SK-N-SH treated with all-trans-retinoic acid at 6 μM for 48 hours (cell line): Measurements from ENCODE around the gene CDC6.

Experiments
- ATAC-seq: fragments of 200-7000 bp; cut with Tn5 transposase; 3 replicates; pipeline ENCODE4 v1.9.1; 2020; ENCODE audit warnings: mild to moderate bottlenecking, moderate library complexity
- ARNTL ChIP-seq: fragments of 450-650 bp; formaldehyde crosslinking; IDR thresholded peaks from 2 replicates; pipeline ENCODE4 v1.5.0; 2020; ENCODE audit warnings: low read depth, mild to moderate bottlenecking, moderate library complexity, borderline replicate concordance
- BACH2 ChIP-seq: fragments of 250-450 bp; sonication (Bioruptor Pico); IDR thresholded peaks from 2 replicates; pipeline ENCODE4 v1.9.0; 2021; ENCODE audit warnings: mild to moderate bottlenecking, borderline replicate concordance
- CSDC2 ChIP-seq: fragments of 250-450 bp; sonication (Bioruptor Pico); IDR thresholded peaks from 2 replicates; pipeline ENCODE4 v1.5.0; 2020; ENCODE audit warnings: mild to moderate bottlenecking, moderate library complexity
- GLIS3 ChIP-seq: fragments of 250-450 bp; sonication (Bioruptor Pico); IDR thresholded peaks from 2 replicates; pipeline ENCODE4 v1.5.0; 2020; ENCODE audit warnings: mild to moderate bottlenecking, moderate library complexity
- ISL1 ChIP-seq: fragments of 250-450 bp; sonication (Bioruptor Pico); IDR thresholded peaks from 2 replicates; pipeline ENCODE4 v2.1.2; 2022; ENCODE audit warnings: mild to moderate bottlenecking, moderate library complexity
- PPARA ChIP-seq: fragments of 250-450 bp; sonication (Bioruptor Pico); IDR thresholded peaks from 2 replicates; pipeline ENCODE4 v1.5.0; 2020; ENCODE audit warnings: mild to moderate bottlenecking, borderline replicate concordance
- SNAI2 ChIP-seq: fragments of 250-450 bp; sonication (Bioruptor Pico); IDR thresholded peaks from 2 replicates; pipeline ENCODE4 v1.5.0; 2020; ENCODE audit warnings: mild to moderate bottlenecking, moderate library complexity
- TOX ChIP-seq: fragments of 250-450 bp; sonication (Bioruptor Pico); IDR thresholded peaks from 2 replicates; pipeline ENCODE4 v1.8.0; 2021; ENCODE audit warnings: mild to moderate bottlenecking, moderate library complexity, borderline replicate concordance
- ZC3H10 ChIP-seq: fragments of 250-450 bp; sonication (Bioruptor Pico); IDR thresholded peaks from 2 replicates; pipeline ENCODE4 v1.5.1; 2021; ENCODE audit warnings: mild to moderate bottlenecking, moderate library complexity
- ZFP30 ChIP-seq: fragments of 450-650 bp; formaldehyde crosslinking; IDR thresholded peaks from 2 replicates; pipeline ENCODE4 v1.5.0; 2022; ENCODE audit warnings: mild to moderate bottlenecking, moderate library complexity
- ZNF565 ChIP-seq: fragments of 450-650 bp; formaldehyde crosslinking; conservative IDR thresholded peaks from 2 replicates; pipeline ENCODE4 v1.5.0; 2020; ENCODE audit warnings: low read depth, mild to moderate bottlenecking, moderate library complexity
- TF ChIP-seq, protein P1 (sequence below): fragments of 250-450 bp; sonication (Bioruptor Pico); IDR thresholded peaks from 2 replicates; pipeline ENCODE4 v1.8.0; 2021; ENCODE audit warnings: low read depth, mild to moderate bottlenecking, moderate library complexity, borderline replicate concordance
- TF ChIP-seq, protein P2 (sequence below): fragments of 250-450 bp; sonication (Bioruptor Pico); IDR thresholded peaks from 2 replicates; pipeline ENCODE4 v1.5.1; 2020; ENCODE audit warnings: low read depth, mild to moderate bottlenecking, moderate library complexity
- TF ChIP-seq, protein P3 (sequence below): fragments of 250-450 bp; sonication (Bioruptor Pico); IDR thresholded peaks from 2 replicates; pipeline ENCODE4 v1.5.1; 2021; ENCODE audit warnings: mild to moderate bottlenecking, moderate library complexity
- TF ChIP-seq, protein P4 (sequence below): fragments of 250-450 bp; sonication (Bioruptor Pico); IDR thresholded peaks from 2 replicates; pipeline ENCODE4 v1.5.0; 2020; ENCODE audit warnings: mild to moderate bottlenecking, moderate library complexity
- TF ChIP-seq, protein P5 (sequence below): fragments of 250-450 bp; sonication (Bioruptor Pico); IDR thresholded peaks from 2 replicates; pipeline ENCODE4 v1.8.0; 2020; ENCODE audit warnings: mild to moderate bottlenecking, moderate library complexity, borderline replicate concordance

Gene CDC6

DNA sequence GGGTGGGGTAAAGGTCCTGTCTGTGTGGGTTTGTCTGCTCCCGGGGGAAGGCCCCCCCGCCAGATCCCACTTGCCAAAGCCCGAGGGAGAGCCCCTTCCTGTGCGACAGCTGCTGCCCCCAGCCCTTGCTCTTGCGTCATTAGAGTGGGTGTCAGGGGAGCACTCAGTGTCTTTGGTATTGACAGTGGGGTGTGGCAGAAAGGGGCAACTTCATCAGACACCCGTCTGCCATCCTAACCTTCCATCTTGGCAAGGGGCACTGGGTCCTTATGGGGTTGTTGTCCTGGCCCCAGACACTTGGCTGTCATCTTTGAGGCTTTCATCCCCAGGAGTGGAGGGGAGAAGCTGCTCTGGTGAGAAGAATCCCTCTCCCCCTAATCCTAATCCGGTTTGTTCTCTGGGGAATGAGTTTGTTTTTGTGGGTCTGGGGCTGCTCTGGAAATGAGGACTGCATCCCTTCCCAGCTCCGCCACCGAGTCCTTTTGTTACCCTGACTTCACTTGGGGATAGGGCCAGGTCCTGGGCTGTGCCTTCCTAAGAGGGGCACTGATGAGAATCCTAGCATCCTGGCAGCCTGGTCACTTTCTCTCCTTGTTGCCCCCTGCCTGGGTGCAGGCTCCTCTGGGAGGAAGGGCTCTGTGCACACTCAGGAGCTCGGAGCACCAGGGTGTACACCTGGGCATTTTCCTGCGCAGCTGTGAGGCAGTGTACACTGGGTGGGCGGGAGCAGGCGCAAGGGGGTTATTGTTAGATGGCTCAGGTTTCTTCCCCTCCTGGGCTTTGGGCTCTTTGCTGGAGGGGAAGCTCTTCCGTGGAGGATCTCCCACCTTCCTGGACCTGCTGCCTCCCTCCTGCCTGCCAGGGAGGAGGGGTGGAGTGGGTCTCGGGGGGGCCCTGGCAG is 55.8 kb downstream of the CDC6 start:
- no peak for ATAC-seq
- no peak for TF ChIP-seq ZFP30 (CRISPR knock-in tag)
- no peak for TF ChIP-seq BACH2 (CRISPR knock-in tag)
- TF ChIP-seq, protein P1, sequence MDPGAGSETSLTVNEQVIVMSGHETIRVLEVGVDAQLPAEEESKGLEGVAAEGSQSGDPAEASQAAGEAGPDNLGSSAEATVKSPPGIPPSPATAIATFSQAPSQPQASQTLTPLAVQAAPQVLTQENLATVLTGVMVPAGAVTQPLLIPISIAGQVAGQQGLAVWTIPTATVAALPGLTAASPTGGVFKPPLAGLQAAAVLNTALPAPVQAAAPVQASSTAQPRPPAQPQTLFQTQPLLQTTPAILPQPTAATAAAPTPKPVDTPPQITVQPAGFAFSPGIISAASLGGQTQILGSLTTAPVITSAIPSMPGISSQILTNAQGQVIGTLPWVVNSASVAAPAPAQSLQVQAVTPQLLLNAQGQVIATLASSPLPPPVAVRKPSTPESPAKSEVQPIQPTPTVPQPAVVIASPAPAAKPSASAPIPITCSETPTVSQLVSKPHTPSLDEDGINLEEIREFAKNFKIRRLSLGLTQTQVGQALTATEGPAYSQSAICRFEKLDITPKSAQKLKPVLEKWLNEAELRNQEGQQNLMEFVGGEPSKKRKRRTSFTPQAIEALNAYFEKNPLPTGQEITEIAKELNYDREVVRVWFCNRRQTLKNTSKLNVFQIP (CRISPR knock-in tag), result no peak
- TF ChIP-seq SNAI2 (CRISPR knock-in tag), result no peak
- no peak for TF ChIP-seq PPARA (CRISPR knock-in tag)
- no peak for TF ChIP-seq GLIS3 (CRISPR knock-in tag)
- TF ChIP-seq, protein P2, sequence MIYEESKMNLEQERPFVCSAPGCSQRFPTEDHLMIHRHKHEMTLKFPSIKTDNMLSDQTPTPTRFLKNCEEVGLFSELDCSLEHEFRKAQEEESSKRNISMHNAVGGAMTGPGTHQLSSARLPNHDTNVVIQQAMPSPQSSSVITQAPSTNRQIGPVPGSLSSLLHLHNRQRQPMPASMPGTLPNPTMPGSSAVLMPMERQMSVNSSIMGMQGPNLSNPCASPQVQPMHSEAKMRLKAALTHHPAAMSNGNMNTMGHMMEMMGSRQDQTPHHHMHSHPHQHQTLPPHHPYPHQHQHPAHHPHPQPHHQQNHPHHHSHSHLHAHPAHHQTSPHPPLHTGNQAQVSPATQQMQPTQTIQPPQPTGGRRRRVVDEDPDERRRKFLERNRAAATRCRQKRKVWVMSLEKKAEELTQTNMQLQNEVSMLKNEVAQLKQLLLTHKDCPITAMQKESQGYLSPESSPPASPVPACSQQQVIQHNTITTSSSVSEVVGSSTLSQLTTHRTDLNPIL (CRISPR knock-in tag), result no peak
- TF ChIP-seq, protein P3, sequence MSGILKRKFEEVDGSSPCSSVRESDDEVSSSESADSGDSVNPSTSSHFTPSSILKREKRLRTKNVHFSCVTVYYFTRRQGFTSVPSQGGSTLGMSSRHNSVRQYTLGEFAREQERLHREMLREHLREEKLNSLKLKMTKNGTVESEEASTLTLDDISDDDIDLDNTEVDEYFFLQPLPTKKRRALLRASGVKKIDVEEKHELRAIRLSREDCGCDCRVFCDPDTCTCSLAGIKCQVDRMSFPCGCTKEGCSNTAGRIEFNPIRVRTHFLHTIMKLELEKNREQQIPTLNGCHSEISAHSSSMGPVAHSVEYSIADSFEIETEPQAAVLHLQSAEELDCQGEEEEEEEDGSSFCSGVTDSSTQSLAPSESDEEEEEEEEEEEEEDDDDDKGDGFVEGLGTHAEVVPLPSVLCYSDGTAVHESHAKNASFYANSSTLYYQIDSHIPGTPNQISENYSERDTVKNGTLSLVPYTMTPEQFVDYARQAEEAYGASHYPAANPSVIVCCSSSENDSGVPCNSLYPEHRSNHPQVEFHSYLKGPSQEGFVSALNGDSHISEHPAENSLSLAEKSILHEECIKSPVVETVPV (CRISPR knock-in tag), result no peak
- no peak for TF ChIP-seq TOX (CRISPR knock-in tag)
- TF ChIP-seq, protein P4, sequence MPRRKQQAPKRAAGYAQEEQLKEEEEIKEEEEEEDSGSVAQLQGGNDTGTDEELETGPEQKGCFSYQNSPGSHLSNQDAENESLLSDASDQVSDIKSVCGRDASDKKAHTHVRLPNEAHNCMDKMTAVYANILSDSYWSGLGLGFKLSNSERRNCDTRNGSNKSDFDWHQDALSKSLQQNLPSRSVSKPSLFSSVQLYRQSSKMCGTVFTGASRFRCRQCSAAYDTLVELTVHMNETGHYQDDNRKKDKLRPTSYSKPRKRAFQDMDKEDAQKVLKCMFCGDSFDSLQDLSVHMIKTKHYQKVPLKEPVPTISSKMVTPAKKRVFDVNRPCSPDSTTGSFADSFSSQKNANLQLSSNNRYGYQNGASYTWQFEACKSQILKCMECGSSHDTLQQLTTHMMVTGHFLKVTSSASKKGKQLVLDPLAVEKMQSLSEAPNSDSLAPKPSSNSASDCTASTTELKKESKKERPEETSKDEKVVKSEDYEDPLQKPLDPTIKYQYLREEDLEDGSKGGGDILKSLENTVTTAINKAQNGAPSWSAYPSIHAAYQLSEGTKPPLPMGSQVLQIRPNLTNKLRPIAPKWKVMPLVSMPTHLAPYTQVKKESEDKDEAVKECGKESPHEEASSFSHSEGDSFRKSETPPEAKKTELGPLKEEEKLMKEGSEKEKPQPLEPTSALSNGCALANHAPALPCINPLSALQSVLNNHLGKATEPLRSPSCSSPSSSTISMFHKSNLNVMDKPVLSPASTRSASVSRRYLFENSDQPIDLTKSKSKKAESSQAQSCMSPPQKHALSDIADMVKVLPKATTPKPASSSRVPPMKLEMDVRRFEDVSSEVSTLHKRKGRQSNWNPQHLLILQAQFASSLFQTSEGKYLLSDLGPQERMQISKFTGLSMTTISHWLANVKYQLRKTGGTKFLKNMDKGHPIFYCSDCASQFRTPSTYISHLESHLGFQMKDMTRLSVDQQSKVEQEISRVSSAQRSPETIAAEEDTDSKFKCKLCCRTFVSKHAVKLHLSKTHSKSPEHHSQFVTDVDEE (CRISPR knock-in tag), result no peak
- TF ChIP-seq, all 23 proteins: peak for 0

DNA sequence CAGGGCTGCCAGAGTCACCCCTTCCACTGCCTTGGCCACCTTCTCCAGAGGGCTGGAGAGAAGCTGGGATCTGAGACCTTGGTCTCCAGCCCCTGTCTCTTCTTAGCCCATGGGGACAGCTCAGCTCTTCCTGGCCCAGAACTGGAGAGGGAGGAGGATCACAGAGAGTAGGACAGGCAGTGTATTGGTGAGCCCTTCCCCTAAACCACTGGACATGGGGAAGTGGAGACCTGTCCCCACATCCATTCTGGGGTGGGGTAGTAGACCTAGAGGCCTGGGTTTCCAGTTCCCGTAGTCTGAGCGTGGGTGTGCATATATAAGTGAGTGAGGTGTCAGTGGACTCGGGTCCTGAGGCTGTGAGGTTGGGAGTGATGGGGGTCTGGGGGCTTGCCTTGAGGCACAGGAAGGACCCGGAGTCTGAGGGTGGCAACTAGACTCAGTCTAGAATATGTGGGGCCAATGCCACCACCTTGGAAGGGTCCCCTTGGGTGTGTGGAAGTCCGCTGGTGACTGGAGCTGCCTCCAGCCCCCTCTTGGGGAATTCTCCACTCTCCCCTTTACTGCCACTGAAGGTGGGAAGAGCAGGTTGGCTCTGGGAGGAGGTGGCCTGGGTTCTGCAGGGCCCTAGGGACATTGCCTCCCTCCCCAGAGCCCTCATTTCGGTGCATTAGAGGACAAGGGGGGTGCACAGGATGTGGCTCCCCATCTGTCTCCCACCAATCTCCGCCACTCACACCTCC is 56.9 kb downstream of the CDC6 start:
- no peak for TF ChIP-seq ZC3H10 (CRISPR knock-in tag)
- TF ChIP-seq, protein P3 (CRISPR knock-in tag), result no peak
- no peak for TF ChIP-seq ISL1
- no peak for TF ChIP-seq PPARA (CRISPR knock-in tag)
- TF ChIP-seq CSDC2 (CRISPR knock-in tag), result no peak
- TF ChIP-seq GLIS3 (CRISPR knock-in tag), result no peak
- ATAC-seq, result no peak; the same call in 2 of the 3 replicates

DNA sequence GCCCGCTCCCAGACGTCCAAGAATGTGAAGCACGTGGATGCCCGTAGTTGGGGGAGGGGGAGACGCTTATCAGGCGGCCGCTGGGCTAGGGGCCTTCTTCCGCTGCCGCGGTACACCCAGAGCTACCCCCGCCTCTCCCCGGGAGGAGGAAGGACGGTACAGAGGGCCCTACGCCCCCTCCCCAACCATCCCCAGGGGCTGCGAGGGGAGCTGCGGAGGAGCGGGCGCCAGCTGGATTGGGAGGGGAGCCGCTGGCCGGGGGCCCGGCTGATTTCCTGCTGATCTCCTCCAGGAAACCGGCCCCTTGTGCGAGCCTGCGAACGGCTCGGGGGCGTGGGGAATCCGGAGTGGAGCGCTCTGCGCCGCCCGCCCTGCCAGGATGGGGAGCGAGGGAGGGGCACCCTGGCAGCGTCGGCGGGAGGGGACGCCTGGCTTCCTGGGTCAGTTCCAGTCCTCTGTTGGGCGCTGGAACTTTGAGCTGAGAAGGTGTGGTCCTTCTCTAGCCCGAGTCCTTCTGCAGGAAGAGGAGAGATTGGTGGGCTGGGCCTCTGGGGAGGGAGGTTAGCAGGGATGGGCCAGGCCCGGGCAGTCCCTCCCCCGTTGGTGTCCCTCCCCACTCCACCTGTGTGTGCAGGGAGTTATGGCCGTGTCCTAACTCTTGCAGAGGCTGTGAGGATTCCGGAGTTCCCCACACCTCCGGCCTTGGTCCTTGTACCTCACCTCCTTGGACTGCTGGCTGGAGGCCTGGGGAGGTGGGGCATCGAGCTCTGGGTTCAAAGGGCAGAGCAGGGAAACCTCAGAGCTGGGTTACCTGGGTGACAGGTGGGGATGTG is 57.7 kb downstream of the CDC6 start:
- peak; percentile 29 for ATAC-seq
- TF ChIP-seq, protein P3 (CRISPR knock-in tag), result no peak
- TF ChIP-seq ARNTL (CRISPR knock-in tag) (no peak), ZFP30 (CRISPR knock-in tag) (no peak), PPARA (CRISPR knock-in tag) (no peak), ZNF565 (CRISPR knock-in tag) (no peak)
- TF ChIP-seq, protein P5, sequence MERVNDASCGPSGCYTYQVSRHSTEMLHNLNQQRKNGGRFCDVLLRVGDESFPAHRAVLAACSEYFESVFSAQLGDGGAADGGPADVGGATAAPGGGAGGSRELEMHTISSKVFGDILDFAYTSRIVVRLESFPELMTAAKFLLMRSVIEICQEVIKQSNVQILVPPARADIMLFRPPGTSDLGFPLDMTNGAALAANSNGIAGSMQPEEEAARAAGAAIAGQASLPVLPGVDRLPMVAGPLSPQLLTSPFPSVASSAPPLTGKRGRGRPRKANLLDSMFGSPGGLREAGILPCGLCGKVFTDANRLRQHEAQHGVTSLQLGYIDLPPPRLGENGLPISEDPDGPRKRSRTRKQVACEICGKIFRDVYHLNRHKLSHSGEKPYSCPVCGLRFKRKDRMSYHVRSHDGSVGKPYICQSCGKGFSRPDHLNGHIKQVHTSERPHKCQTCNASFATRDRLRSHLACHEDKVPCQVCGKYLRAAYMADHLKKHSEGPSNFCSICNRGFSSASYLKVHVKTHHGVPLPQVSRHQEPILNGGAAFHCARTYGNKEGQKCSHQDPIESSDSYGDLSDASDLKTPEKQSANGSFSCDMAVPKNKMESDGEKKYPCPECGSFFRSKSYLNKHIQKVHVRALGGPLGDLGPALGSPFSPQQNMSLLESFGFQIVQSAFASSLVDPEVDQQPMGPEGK (CRISPR knock-in tag), result peak; percentile 78; the same call in 1 of the 2 replicates
- TF ChIP-seq, protein P2 (CRISPR knock-in tag), result no peak
